Progenitor cell of endocrine pancreas (in vitro differentiated cells): ENCODE data around the gene FASTKD1. TPM values are rescaled to one million over a fixed set of nuclear protein-coding genes. Genes with fewer than 3 reads are reported as not detected.
"Not testable (repeated sequence)": the region's sequence is repeated elsewhere in the genome, so short reads cannot be mapped to it uniquely, and the experiment has no call there.

Source experiments
- DNase-seq: peaks from one replicate; pipeline ENCODE4 v3.0.0; 2021; ENCODE audit warnings: low spot score; ENCODE audit not compliant: unreplicated experiment
- H3K27ac Mint-ChIP-seq: 2 replicates; pipeline ENCODE4 v1.8.0; 2021; ENCODE audit warnings: mild to moderate bottlenecking, moderate library complexity, mixed read lengths
- H3K27me3 Mint-ChIP-seq: 2 replicates; pipeline ENCODE4 v1.8.0; 2021; ENCODE audit warnings: mixed read lengths
- H3K36me3 Mint-ChIP-seq: 2 replicates; pipeline ENCODE4 v1.8.0; 2022; ENCODE audit warnings: mixed read lengths; ENCODE audit not compliant: insufficient read depth
- H3K4me1 Mint-ChIP-seq: 2 replicates; pipeline ENCODE4 v1.8.0; 2021; ENCODE audit warnings: low read depth, mixed read lengths
- H3K4me3 Mint-ChIP-seq: 2 replicates; pipeline ENCODE4 v1.8.0; 2021; ENCODE audit warnings: low read depth, mild to moderate bottlenecking, moderate library complexity, mixed read lengths
- H3K9me3 Mint-ChIP-seq: 2 replicates; pipeline ENCODE4 v1.8.0; 2021; ENCODE audit warnings: low read depth, mixed read lengths
- total RNA-seq: library from RNA; stranded (reverse); gene quantifications from 2 replicates; pipeline ENCODE4 v1.2.1, GENCODE V29; 2021
- TF ChIP-seq, protein P1 (sequence below): fragments of 200-600 bp; sonication (generic); IDR thresholded peaks from one replicate; pipeline ENCODE4 v1.5.0; 2021; ENCODE audit warnings: antibody characterized with exemption, mild to moderate bottlenecking; ENCODE audit not compliant: unreplicated experiment

Gene FASTKD1
- total RNA-seq, 1 donor from 2014 or later = 46.4 TPM

DNA sequence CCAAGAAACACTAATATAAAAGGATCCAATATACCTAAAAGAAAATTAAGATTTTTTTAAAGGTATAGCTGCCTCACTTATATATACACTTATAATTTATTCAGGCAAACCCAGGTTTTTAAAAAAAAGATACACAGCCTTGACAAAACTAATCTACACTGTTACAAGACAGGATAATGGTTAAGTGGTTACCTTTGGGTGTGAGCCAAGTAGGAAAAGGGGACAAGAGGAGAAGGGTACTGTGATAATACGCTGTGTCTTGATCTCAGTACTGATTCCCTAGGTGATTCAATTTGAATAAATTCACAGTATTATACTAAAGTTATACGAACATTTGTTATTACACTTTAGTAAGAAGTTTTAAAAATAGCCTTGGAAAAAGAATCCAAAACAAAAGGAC lies 33.5 kb downstream of the FASTKD1 start:
- no peak for DNase-seq
- Mint-ChIP-seq H3K9me3 (no peaks in the 10 kb centered on the region), H3K27ac (no peak overlapping the region), H3K27me3 (no peaks in the 10 kb centered on the region), H3K4me3 (no peak overlapping the region), H3K36me3 (peaks cover 14% of the 10 kb centered on the region), H3K4me1 (no peaks in the 10 kb centered on the region)
- TF ChIP-seq, protein P1, sequence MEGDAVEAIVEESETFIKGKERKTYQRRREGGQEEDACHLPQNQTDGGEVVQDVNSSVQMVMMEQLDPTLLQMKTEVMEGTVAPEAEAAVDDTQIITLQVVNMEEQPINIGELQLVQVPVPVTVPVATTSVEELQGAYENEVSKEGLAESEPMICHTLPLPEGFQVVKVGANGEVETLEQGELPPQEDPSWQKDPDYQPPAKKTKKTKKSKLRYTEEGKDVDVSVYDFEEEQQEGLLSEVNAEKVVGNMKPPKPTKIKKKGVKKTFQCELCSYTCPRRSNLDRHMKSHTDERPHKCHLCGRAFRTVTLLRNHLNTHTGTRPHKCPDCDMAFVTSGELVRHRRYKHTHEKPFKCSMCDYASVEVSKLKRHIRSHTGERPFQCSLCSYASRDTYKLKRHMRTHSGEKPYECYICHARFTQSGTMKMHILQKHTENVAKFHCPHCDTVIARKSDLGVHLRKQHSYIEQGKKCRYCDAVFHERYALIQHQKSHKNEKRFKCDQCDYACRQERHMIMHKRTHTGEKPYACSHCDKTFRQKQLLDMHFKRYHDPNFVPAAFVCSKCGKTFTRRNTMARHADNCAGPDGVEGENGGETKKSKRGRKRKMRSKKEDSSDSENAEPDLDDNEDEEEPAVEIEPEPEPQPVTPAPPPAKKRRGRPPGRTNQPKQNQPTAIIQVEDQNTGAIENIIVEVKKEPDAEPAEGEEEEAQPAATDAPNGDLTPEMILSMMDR = no peak

DNA sequence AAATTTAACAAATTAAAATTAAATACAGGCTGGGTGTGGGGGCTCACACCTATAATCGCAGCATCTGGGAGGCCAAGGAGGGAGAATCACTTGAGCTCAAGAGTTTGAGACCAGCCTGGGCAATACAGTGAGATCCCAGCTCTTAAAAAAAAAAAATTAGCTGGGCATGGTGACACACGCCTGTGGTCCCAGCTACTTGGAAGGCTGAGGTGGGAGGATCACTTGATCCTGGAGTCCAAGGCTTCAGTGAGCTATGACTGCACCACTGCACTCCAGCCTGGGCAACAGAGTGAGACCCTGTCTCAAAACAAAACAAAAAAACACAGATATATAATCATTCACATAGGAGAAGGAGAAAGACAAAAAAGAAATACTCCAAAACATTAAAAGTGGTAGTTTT lies 34.2 kb downstream of the FASTKD1 start:
- H3K36me3 Mint-ChIP-seq = peaks cover 13% of the 10 kb centered on the region
- not testable (repeated sequence) for H3K4me1 Mint-ChIP-seq, H3K4me3 Mint-ChIP-seq, H3K27ac Mint-ChIP-seq, H3K9me3 Mint-ChIP-seq, DNase-seq, H3K27me3 Mint-ChIP-seq

DNA sequence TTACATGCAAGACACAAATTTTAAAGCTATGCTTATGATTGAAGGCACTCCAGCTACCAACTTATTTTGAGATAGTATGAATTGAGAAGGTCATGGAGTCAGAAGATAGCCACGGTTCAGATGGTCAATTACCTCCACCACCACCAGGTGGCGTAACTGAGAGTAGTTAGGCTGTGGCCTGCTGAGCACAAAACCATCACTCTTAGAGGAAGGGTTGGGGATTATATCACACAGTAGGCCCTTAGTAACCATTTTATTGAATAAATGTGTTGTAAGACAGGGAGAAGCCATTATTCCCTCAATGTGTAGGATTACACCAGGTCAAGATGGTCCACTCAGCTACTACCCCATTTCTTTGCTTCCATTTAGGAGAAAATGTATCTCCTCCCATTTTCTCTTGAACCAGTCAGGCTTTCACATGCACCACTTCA lies 45.4 kb downstream of the FASTKD1 start:
- Mint-ChIP-seq H3K9me3 (no peaks in the 10 kb centered on the region), H3K4me3 (no peak overlapping the region), H3K27me3 (no peaks in the 10 kb centered on the region), H3K27ac (no peak overlapping the region), H3K4me1 (peaks cover 21% of the 10 kb centered on the region), H3K36me3 (peaks cover 12% of the 10 kb centered on the region)
- TF ChIP-seq, protein P1 = peak; percentile 78
- DNase-seq = peak; percentile 36

DNA sequence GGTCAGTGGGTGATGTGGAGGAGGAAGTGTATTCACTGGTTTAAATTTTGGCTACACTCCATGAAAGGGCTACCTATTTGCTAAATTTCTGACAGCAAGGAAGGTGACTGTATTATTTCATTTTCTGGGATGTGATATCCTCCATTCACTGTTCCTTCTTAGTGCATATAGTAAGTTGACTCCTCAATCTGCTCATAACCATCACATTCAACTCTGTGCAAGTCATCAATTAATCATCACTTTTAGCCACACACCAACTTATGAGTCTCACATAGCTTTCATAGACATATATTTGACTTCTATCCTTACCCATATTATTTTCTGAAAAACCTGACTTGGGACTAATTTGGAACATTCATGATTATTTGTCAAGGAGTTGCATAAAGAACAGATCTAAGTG lies 47.2 kb downstream of the FASTKD1 start:
- TF ChIP-seq, protein P1 = no peak
- no peak overlapping the region for H3K4me3 Mint-ChIP-seq
- no peaks in the 10 kb centered on the region for H3K9me3 Mint-ChIP-seq
- peaks cover 24% of the 10 kb centered on the region for H3K4me1 Mint-ChIP-seq
- H3K27ac Mint-ChIP-seq = no peak overlapping the region
- H3K36me3 Mint-ChIP-seq = peaks cover 12% of the 10 kb centered on the region
- H3K27me3 Mint-ChIP-seq = no peaks in the 10 kb centered on the region
- no peak for DNase-seq

DNA sequence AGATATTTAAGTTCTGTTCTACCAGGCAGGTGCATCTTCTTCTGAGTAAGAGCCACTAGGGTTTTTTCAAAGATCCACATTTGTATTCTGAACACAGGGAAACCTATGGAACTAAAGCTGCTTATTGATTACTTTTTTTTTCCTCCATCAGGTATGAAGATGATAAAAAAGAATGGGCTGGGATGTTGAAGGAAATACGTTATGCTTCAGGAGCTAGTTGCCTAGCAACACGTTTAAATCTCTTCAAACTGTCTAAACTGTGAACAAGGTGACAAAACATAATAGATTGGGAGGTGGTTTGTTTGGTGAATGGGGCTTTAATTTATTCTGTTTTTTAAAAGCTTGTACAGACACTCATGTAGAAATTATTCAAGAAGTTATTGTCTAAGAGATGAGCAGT lies 48.2 kb downstream of the FASTKD1 start:
- no peaks in the 10 kb centered on the region for H3K9me3 Mint-ChIP-seq
- peaks cover 9% of the 10 kb centered on the region for H3K36me3 Mint-ChIP-seq
- H3K27ac Mint-ChIP-seq = no peak overlapping the region
- H3K4me3 Mint-ChIP-seq = no peak overlapping the region
- H3K27me3 Mint-ChIP-seq = no peaks in the 10 kb centered on the region
- peaks cover 24% of the 10 kb centered on the region for H3K4me1 Mint-ChIP-seq
- TF ChIP-seq, protein P1 = no peak
- no peak for DNase-seq

DNA sequence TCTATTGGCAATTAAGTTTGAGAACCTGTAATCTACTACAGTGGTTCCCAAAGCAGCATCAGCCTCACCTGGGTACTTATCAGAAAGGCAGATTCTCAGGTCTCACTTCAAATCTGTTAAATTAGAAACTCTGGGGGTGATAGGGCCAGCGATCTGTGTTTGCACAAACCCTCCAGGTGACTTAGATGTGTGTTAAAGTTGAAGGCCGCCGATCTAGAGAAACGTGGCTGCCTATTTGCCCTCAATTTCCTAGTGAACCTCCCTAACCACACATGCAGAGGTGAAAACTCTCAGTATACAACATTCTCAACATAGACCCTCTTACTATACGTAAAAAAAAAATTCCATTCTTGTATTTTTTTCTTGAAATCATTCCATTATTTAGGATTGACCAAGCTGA lies 50.0 kb downstream of the FASTKD1 start:
- H3K27me3 Mint-ChIP-seq = no peaks in the 10 kb centered on the region
- H3K4me1 Mint-ChIP-seq = peaks cover 12% of the 10 kb centered on the region
- H3K36me3 Mint-ChIP-seq = peaks cover under 1% of the 10 kb centered on the region
- TF ChIP-seq, protein P1 = no peak
- no peak overlapping the region for H3K27ac Mint-ChIP-seq
- no peak for DNase-seq
- H3K9me3 Mint-ChIP-seq = no peaks in the 10 kb centered on the region
- H3K4me3 Mint-ChIP-seq = no peak overlapping the region
